HepG2 (cell line): ENCODE data around the gene SPA17. TPM values are rescaled to one million over a fixed set of nuclear protein-coding genes. Genes with fewer than 3 reads are reported as not detected.

Source experiments
- CC2D1A ChIP-seq: sonication (generic); formaldehyde crosslinking; IDR thresholded peaks from 2 replicates; pipeline ENCODE4 v1.8.1; 2023; ENCODE audit warnings: mild to moderate bottlenecking, missing genetic modification reagents
- CHCHD3 ChIP-seq: sonication (generic); formaldehyde crosslinking; IDR thresholded peaks from 2 replicates; pipeline ENCODE4 v1.8.0; 2022; ENCODE audit warnings: mild to moderate bottlenecking, missing genetic modification reagents, moderate library complexity
- ELF1 ChIP-seq: sonication (generic); formaldehyde crosslinking; IDR thresholded peaks from 2 replicates; pipeline ENCODE4 v1.4.0; 2020; ENCODE audit warnings: missing genetic modification reagents
- HMG20A ChIP-seq: IDR thresholded peaks from 2 replicates; pipeline ENCODE4 v1.6.1; 2016; ENCODE audit warnings: borderline replicate concordance
- HOXA5 ChIP-seq: sonication (generic); formaldehyde crosslinking; IDR thresholded peaks from 2 replicates; pipeline ENCODE4 v1.4.0; 2020; ENCODE audit warnings: missing genetic modification reagents
- MEIS2 ChIP-seq: sonication (generic); formaldehyde crosslinking; IDR thresholded peaks from 2 replicates; pipeline ENCODE4 v1.9.0; 2021; ENCODE audit warnings: mild to moderate bottlenecking, missing genetic modification reagents
- NFYC ChIP-seq: IDR thresholded peaks from 2 replicates; pipeline ENCODE4 v1.6.1; 2016; ENCODE audit warnings: missing genetic modification reagents, missing compliant biosample characterization
- RNF219 ChIP-seq: sonication (generic); formaldehyde crosslinking; IDR thresholded peaks from 2 replicates; pipeline ENCODE4 v1.5.0; 2020; ENCODE audit warnings: mild to moderate bottlenecking, missing genetic modification reagents
- SMAD9 ChIP-seq: sonication (generic); formaldehyde crosslinking; IDR thresholded peaks from 2 replicates; pipeline ENCODE4 v1.5.1; 2020; ENCODE audit warnings: mild to moderate bottlenecking, missing genetic modification reagents
- TAF15 ChIP-seq: fragments of 200-400 bp; formaldehyde crosslinking; IDR thresholded peaks from one replicate; pipeline ENCODE4 v1.6.1; 2018; ENCODE audit warnings: mild to moderate bottlenecking, low read depth, low read length; ENCODE audit not compliant: poor library complexity, severe bottlenecking
- TGIF2 ChIP-seq: IDR thresholded peaks from 2 replicates; pipeline ENCODE4 v1.6.1; 2016; ENCODE audit warnings: control low read depth, missing compliant biosample characterization
- ZFP36L2 ChIP-seq: sonication (generic); formaldehyde crosslinking; IDR thresholded peaks from 2 replicates; pipeline ENCODE4 v1.4.0; 2020; ENCODE audit warnings: missing genetic modification reagents
- ZNF225 ChIP-seq: sonication (generic); formaldehyde crosslinking; IDR thresholded peaks from 2 replicates; pipeline ENCODE4 v1.4.0; 2020; ENCODE audit warnings: mild to moderate bottlenecking, missing genetic modification reagents
- ZNF234 ChIP-seq: sonication (generic); formaldehyde crosslinking; conservative IDR thresholded peaks from 2 replicates; pipeline ENCODE4 v1.5.1; 2020; ENCODE audit warnings: mild to moderate bottlenecking, missing genetic modification reagents
- ZNF432 ChIP-seq: sonication (generic); formaldehyde crosslinking; IDR thresholded peaks from 2 replicates; pipeline ENCODE4 v1.5.0; 2020; ENCODE audit warnings: missing genetic modification reagents, mild to moderate bottlenecking, borderline replicate concordance
- ZNF558 ChIP-seq: sonication (generic); formaldehyde crosslinking; IDR thresholded peaks from 2 replicates; pipeline ENCODE4 v1.9.0; 2022; ENCODE audit warnings: mild to moderate bottlenecking, missing genetic modification reagents, borderline replicate concordance
- ZNF562 ChIP-seq: sonication (generic); formaldehyde crosslinking; IDR thresholded peaks from 2 replicates; pipeline ENCODE4 v1.8.0; 2022; ENCODE audit warnings: missing genetic modification reagents, borderline replicate concordance
- ZNF709 ChIP-seq: sonication (generic); formaldehyde crosslinking; IDR thresholded peaks from 2 replicates; pipeline ENCODE4 v1.5.0; 2020; ENCODE audit warnings: mild to moderate bottlenecking, missing genetic modification reagents
- polyA plus RNA-seq, 8 experiments: library from polyadenylated mRNA; depleted of rRNA in 3 of 8; stranded (reverse) in 7 of 8; unstranded in 1 of 8; fragments of >200 nt; fragmentation: Illumina TruSeq in 4 of 8; extraction: Trizol in 4 of 8; gene quantifications; 2 replicates each; pipeline versions ENCODE4 v1.2.1 to v1.2.3, GENCODE V29; 2011 to 2016; ENCODE audit warnings: low read depth in 4 of 8, missing spikeins in 1 of 8, mixed read lengths in 1 of 8; ENCODE audit not compliant: insufficient read depth in 1 of 8
- total RNA-seq, 5 experiments: library from RNA; depleted of rRNA; stranded (reverse); fragments of >200 nt; fragmentation: Illumina TruSeq; extraction: Trizol; gene quantifications; 2 replicates each; pipeline ENCODE4 v1.2.3, GENCODE V29; 2016; ENCODE audit warnings: low read depth in 1 of 5
- TF ChIP-seq, protein P1 (sequence below): sonication (generic); formaldehyde crosslinking; conservative IDR thresholded peaks from 2 replicates; pipeline ENCODE4 v1.4.0; 2020; ENCODE audit warnings: missing genetic modification reagents
- TF ChIP-seq, protein P2 (sequence below): sonication (generic); formaldehyde crosslinking; IDR thresholded peaks from 2 replicates; pipeline ENCODE4 v1.5.0; 2020; ENCODE audit warnings: missing genetic modification reagents, mild to moderate bottlenecking, borderline replicate concordance
- TF ChIP-seq, protein P3 (sequence below): sonication (generic); formaldehyde crosslinking; IDR thresholded peaks from 2 replicates; pipeline ENCODE4 v1.4.0; 2020; ENCODE audit warnings: missing genetic modification reagents, low read depth, mild to moderate bottlenecking, borderline replicate concordance
- TF ChIP-seq, protein P4 (sequence below): sonication (generic); formaldehyde crosslinking; IDR thresholded peaks from 2 replicates; pipeline ENCODE4 v1.4.0; 2020; ENCODE audit warnings: mild to moderate bottlenecking, missing genetic modification reagents
- TF ChIP-seq, protein P5 (sequence below): sonication (generic); formaldehyde crosslinking; conservative IDR thresholded peaks from 2 replicates; pipeline ENCODE4 v1.4.0; 2020; ENCODE audit warnings: missing genetic modification reagents

The SPA17 gene
- total and polyA plus RNA-seq, 2 of the 13 experiments (the other 11 are each of a cell fraction or from before 2014, with no cell fraction given), result 4.4 to 8.4 TPM

DNA sequence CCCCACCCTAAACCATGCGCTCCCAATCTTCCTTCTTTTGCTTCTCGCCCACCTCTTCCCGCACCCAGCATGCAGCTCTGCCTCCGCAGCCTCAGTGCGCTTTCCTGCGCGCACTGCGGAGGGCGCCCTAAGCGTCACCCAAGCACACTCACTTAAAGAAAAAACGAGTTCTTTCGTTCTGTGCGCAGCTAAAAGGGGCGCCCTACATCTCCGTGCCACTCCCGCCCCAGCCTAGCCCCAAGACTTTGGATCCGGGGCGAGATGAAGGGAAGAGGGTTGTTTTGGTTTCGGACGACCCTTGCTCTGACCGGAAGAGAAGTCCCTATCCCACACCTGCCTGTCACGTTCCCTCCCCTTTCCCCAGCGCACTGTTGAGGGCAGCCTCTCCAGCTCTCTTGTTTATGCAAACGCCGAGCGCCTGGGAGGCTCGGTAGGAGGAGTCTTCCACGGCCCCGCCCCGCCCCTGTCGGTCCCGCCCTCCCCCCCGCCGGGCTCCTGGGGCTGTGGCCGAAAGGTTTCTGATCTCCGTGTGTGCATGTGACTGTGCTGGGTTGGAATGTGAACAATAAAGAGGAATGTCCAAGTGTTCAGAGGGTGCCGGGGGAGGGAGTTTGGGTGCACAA is 73.0 kb downstream of the SPA17 start (continued):
- TF ChIP-seq, protein P1, sequence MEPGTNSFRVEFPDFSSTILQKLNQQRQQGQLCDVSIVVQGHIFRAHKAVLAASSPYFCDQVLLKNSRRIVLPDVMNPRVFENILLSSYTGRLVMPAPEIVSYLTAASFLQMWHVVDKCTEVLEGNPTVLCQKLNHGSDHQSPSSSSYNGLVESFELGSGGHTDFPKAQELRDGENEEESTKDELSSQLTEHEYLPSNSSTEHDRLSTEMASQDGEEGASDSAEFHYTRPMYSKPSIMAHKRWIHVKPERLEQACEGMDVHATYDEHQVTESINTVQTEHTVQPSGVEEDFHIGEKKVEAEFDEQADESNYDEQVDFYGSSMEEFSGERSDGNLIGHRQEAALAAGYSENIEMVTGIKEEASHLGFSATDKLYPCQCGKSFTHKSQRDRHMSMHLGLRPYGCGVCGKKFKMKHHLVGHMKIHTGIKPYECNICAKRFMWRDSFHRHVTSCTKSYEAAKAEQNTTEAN (CRISPR knock-in tag), result 0 out of 2 replicates have a peak, but pooled peaks have one; percentile 29
- TF ChIP-seq, protein P2, sequence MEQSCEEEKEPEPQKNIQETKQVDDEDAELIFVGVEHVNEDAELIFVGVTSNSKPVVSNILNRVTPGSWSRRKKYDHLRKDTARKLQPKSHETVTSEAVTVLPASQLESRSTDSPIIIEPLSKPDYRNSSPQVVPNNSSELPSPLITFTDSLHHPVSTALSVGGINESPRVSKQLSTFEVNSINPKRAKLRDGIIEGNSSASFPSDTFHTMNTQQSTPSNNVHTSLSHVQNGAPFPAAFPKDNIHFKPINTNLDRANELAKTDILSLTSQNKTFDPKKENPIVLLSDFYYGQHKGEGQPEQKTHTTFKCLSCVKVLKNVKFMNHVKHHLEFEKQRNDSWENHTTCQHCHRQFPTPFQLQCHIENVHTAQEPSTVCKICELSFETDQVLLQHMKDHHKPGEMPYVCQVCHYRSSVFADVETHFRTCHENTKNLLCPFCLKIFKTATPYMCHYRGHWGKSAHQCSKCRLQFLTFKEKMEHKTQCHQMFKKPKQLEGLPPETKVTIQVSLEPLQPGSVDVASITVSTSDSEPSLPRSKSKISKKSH (CRISPR knock-in tag), result no peak
- no peak for TF ChIP-seq RNF219
- TF ChIP-seq ZNF234, result no peak
- TF ChIP-seq, protein P3, sequence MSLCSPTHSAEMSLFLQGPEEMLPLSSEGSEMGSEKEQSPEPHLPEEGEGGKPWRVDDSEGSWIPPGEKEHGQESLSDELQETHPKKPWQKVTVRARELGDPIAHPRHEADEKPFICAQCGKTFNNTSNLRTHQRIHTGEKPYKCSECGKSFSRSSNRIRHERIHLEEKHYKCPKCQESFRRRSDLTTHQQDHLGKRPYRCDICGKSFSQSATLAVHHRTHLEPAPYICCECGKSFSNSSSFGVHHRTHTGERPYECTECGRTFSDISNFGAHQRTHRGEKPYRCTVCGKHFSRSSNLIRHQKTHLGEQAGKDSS, result no peak
- TF ChIP-seq ZNF558 (CRISPR knock-in tag), result no peak
- no peak for TF ChIP-seq ZNF709 (CRISPR knock-in tag)
- TF ChIP-seq CC2D1A, result no peak
- peak; percentile 53; the same call in 1 of the 2 replicates for TF ChIP-seq ELF1
- peak; percentile 36; the same call in 1 of the 2 replicates for TF ChIP-seq MEIS2 (CRISPR knock-in tag)
- TF ChIP-seq ZNF562 (CRISPR knock-in tag), result no peak
- no peak for TF ChIP-seq SMAD9
- no peak for TF ChIP-seq ZNF432 (CRISPR knock-in tag)
- TF ChIP-seq NFYC (CRISPR knock-in tag), result no peak
- TF ChIP-seq, protein P4, sequence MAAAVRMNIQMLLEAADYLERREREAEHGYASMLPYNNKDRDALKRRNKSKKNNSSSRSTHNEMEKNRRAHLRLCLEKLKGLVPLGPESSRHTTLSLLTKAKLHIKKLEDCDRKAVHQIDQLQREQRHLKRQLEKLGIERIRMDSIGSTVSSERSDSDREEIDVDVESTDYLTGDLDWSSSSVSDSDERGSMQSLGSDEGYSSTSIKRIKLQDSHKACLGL (CRISPR knock-in tag), result 0 out of 2 replicates have a peak, but pooled peaks have one; percentile 71
- TF ChIP-seq TGIF2 (CRISPR knock-in tag), result no peak
- no peak for TF ChIP-seq ZNF225
- TF ChIP-seq TAF15, result no peak
- TF ChIP-seq CHCHD3 (CRISPR knock-in tag), result no peak
- no peak for TF ChIP-seq HMG20A (CRISPR knock-in tag)
- TF ChIP-seq, protein P5, sequence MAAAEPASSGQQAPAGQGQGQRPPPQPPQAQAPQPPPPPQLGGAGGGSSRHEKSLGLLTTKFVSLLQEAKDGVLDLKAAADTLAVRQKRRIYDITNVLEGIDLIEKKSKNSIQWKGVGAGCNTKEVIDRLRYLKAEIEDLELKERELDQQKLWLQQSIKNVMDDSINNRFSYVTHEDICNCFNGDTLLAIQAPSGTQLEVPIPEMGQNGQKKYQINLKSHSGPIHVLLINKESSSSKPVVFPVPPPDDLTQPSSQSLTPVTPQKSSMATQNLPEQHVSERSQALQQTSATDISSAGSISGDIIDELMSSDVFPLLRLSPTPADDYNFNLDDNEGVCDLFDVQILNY (CRISPR knock-in tag), result no peak
- no peak for TF ChIP-seq ZFP36L2
- peak; percentile 78; the same call in 1 of the 2 replicates for TF ChIP-seq HOXA5
